C4-2B (cell line): ENCODE data around the gene SIM1.

ENCODE experiments used
- CTCF ChIP-seq: fragments of 450-650 bp; conservative IDR thresholded peaks from 2 replicates; pipeline ENCODE4 v1.5.1; 2017; ENCODE audit warnings: mild to moderate bottlenecking
- ZFX ChIP-seq: fragments of 450-650 bp; IDR thresholded peaks from 2 replicates; pipeline ENCODE4 v1.6.1; 2017

GRCh38 chr6:100371591-100371990 is 93.1 kb downstream of the SIM1 start:
- TF ChIP-seq CTCF (no peak), ZFX (no peak)
